RCC 7860 (cell line): Measurements from ENCODE around the gene DHRS2.
"Not testable (repeated sequence)": the region's sequence is repeated elsewhere in the genome, so short reads cannot be mapped to it uniquely, and the experiment has no call there.

Source experiments
- DNase-seq: peaks from one replicate; pipeline ENCODE4 v3.0.0-alpha.2; 2015; ENCODE audit warnings: low spot score
- FAIRE-seq: peaks from 2 replicates; lab custom pipeline; 2012; peaks lifted over from hg19 to GRCh38; lab: Jason Lieb, UNC

Gene DHRS2

GRCh38 chr14:23636317-23637211 is at the start of gene DHRS2:
TSS of gene DHRS2 (plus strand) at chr14:23636364. CDS start at chr14:23638865, 2,501 bp downstream.
- DNase-seq (no peak), FAIRE-seq (no peak)

DNA sequence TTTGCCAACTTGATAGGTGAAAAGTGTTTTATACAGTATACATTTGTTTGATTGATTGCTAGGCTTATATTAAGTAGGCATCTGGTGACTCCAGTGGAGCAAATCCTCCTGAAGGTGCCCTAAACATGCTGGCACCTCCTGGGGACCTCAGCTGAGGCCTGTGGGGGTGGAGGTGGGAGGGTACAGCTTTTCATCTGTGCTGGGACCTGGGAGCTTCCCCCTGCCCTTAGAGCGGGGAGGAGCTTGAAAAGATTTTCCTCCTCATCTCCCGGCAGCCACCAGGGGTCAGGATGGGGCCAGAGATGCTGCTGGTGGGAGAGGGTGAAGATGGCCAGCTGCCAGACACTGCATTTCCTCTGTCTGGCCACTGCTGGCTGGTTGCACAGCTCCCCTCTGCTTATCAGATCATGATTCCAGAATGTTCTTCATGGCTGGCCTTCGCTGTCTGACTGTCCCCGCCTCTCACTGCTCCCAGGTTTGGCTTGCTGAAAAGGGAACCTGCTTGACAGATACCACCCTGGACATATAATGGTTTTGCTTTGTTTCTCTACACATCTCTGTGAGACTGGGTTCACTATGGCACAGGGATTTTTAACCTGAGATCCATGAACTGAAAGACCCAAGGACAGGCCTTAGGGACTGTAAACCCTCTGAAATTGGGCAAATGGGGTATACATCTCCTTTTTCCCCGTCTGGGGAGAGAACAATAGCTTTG is 47.1 kb upstream of the DHRS2 start:
- FAIRE-seq (no peak), DNase-seq (peak; percentile 54)

- DNase-seq = no peak
- no peak for FAIRE-seq
These were observed 46.6 kb upstream of the DHRS2 start for GRCh38 chr14:23589606-23590005.

DNA sequence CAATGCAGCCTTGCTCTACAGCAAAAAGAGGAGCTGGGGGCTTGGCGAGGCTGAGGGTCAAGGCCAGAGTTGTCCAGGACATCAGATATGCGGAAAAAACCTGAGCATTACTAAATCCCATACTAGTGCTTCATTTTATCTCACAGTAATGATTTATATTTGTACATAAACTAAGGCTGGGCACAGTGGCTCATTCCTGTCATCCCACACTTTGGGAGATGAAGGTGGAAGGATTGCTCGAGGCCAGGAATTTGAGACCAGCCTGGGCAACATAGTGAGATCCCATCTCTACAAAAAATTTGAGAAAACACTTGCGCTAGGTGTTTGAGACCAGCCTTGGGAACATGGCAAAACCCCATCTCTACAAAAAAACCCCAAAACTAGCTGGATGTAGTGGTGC is 46.0 kb upstream of the DHRS2 start:
- DNase-seq = no peak
- FAIRE-seq = no peak

DNA sequence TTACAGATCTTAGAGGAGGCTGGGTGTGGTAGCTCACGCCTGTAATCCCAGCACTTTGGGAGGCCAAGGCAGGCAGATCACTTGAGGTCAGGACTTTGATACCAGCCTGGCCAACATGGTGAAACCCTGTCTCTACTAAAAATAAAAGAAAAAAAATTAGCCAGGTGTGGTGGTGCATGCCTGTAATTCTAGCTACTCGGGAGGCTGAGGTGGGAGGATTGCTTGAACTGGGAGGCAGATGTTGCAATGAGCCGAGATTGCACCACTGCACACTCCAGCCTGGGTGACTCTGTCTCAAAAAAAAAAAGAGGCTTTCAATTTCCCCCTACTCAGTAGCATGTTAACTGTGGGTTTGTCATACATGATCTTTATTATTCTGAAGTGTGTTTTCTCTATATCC is 42.0 kb upstream of the DHRS2 start:
- FAIRE-seq, DNase-seq: not testable (repeated sequence)

GRCh38 chr14:23600322-23600707 is 35.8 kb upstream of the DHRS2 start:
- DNase-seq (no peak), FAIRE-seq (no peak)

DNA sequence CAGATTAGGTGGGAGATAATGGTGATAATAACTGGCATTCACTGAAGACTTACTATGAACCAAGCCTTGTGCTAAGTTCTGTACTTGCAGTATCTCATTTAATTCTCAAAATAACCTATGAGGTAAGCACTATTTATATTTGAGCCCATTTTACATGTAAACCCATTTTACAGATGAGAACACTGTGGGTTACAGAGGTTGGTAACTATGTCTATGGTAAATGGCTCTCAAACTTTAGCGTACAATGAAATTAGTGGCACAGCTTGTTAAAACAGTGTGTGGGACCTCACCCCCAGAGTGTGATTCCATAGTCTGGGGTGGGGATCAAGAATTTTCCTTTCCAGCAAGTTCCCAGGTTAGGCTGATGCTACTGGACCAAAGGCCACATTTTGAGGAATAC is 35.4 kb upstream of the DHRS2 start:
- no peak for FAIRE-seq
- DNase-seq = no peak

GRCh38 chr14:23601424-23601823 is 34.7 kb upstream of the DHRS2 start:
- no peak for FAIRE-seq
- DNase-seq = no peak

- FAIRE-seq = no peak
- peak; percentile 56 for DNase-seq
These were observed 34.4 kb upstream of the DHRS2 start for GRCh38 chr14:23601845-23602180.

DNA sequence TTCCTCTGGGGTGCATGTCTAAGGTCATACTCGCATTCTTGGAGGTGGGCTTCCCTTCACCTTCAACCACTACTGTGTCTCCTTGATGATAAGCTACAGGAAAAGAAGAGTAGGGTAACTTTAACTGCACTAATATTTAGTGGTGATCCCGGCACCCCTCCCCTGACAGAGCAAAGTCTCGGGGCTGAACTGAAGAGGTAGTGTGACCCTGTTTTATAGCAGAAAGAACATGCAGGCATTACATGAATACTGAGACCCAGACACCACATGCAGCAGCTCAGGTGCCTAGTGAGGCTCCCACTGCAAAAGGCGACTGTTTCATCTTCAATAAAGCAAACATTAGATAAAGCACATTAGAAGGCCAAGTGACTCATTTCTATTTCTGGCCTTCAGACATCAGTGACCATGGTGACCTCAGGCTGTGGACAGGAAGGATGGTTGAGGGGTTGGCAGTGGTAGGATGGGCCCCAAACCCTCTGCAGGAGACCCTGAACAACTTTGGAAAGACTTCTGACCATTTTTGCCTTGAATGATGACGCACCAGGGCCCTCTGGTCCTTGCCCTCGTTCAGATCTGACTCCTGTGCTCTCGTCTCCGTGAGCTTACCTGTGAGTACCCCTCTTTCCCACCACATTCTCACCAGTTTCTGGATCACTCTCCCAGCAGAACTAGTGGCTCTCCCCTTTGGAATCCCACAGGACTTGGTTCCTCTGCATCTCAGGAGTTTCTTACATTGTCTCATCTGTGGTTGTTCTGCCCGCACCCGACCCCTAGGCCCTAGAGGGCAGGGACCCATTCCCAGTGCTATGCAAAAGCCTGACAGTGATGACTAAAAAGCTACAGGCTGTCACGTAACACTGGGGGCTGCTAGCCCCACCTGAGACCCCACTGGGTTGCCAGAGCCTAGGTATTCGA is 33.7 kb upstream of the DHRS2 start:
- FAIRE-seq = no peak

DNA sequence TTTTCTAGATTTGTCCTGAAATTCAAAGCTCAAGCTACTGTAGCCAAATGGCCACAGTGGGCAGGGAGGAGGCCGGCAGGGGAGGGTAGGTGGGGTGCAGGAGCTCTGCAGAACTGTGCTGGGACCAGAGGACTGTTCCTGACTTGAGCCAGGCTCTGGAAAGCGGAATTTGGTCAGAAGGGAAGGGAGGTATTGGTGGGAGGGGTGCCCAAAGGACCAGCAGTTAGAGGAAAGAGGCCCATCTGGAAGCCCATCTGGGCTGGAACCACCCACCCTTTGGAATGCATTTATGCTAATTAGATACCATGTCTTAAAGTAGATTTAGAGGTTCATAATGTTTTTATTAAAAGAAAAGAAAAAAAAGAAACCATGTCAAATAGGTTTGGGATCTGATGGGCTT is 33.1 kb upstream of the DHRS2 start:
- FAIRE-seq (no peak), DNase-seq (no peak)

More for the DNA sequence above, 33.7 kb upstream of the DHRS2 start:
- peak; percentile 19 for DNase-seq

DNA sequence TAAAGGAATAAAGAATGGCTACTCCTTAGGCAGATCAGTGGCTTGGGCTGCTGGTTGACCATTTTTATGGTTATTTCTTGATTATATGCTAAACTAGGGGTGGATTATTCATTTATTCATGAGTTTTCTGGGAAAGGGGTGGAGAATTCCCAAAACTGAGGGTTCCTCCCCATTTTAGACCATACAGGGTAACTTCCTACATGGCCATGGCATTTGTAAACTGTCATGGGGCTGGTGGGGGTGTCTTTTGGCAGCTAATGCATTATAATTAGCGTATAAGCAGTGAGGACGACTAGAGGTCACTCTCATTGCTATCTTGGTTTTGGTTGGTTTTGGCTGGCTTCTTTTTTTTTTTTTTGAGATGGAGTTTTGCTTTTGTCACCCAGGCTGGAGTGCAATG is 32.0 kb upstream of the DHRS2 start:
- no peak for DNase-seq

DNA sequence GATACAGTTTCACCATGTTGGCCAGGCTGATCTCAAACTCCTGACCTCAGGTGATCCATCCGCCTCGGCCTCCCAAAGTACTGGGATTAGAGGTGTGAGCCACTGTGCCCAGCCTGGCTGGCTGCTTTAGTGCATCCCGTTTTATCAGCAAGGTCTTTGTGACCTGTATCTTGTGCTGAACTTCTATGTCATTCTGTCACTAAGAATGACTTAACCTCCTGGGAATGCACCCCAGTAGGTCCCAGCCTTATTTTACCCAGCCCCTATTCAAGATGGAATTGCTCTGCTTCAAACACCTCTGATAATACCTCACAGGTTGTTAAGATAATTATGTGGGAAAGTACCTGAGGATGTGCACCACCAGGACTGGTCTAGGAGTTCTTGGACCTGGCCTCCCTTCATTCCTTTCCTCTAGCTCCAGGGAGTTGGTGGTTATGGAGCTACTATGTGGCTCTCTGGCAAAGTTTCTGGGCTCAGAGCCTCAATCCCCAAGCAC is 31.4 kb upstream of the DHRS2 start:
- no peak for DNase-seq
- no peak for FAIRE-seq

More for the DNA sequence above, 32.0 kb upstream of the DHRS2 start:
- no peak for FAIRE-seq

- FAIRE-seq = no peak
- peak; percentile 14 for DNase-seq
These were observed 30.1 kb upstream of the DHRS2 start for GRCh38 chr14:23605931-23606585.

- FAIRE-seq (no peak), DNase-seq (no peak)
These were observed 27.7 kb upstream of the DHRS2 start for GRCh38 chr14:23608454-23608853.

- DNase-seq = no peak
- no peak for FAIRE-seq
These were observed 27.2 kb upstream of the DHRS2 start for GRCh38 chr14:23609001-23609400.

DNA sequence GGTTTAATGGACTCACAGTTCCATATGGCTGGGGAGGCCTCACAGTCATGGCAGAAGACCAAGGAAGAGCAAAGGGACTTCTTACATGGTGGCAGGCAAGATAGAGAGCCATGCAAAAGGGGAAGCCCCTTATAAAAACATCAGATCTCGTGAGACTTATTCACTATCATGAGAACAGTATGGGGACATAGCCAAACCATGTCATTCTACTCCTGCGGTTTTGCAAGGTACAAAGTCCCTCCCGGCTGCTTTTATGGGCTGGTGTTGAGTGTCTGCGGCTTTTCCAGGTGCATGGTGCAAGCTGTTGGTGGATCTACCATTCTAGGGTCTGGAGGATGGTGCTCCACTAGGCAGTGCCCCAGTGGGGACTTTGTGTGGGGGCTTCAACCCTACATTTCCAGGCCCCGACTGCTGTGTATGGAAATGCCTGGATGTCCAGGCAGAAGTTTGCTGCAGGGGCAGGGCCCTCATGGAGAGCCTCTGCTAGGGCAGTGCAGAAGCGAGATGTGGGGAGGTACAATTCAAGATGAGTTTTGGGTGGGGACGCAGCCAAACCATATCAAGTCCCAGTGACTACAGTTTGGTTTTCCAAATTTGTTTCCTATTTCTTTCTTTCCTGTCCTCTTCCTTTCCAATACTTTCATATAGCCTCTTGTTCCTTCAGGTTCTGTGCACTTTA is 26.6 kb upstream of the DHRS2 start:
- not testable (repeated sequence) for FAIRE-seq, DNase-seq

DNA sequence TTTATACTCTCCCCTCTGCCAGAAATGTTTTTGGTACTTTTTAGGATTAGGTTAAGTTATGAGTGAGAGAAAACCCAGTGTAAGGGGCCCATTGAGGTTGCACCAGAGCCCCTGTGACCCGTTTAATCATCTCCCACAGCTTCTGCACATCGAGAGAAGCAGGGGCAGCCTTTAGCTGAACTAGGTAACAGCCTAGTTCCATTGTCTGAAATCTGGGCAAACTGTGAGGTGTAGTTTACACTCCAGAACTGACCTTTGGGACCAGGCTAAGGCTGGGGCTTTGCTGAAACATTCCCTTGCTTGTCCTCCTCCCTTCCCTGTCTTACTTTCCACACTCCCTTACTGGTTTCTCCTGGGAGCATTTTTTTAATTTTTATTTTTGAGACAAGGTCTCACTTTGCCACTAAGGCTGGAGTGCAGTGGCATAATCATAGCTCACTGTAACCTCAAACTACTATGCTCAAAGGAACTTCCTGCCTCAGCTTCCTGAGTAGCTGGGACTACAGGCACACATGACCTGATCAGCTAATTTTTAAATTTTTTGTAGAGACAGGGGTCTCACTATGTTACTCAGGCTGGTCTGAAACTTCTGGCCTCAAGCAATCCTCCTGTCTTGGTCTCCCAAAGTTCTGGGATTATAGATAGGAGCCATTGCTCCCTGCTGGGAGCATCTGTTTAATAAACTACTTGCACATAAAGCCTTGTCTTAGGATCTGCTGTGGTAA is 25.9 kb upstream of the DHRS2 start:
- FAIRE-seq = no peak
- no peak for DNase-seq

GRCh38 chr14:23610815-23611289 is 25.3 kb upstream of the DHRS2 start:
- DNase-seq (no peak), FAIRE-seq (no peak)
